Uterus (tissue), 4 donors: ENCODE measurements around the gene NAMPT. TPM values are rescaled to one million over a fixed set of nuclear protein-coding genes. Genes with fewer than 3 reads are reported as not detected.

Experiments used
- DNase-seq, 2 donors: peaks; one replicate each; pipeline ENCODE4 v3.0.0-alpha.2; 2019 to 2020
- H3K27ac ChIP-seq, 2 donors: fragments of 200-600 bp; sonication (generic); 1 replicate in 1 of 2; 2 replicates in 1 of 2; pipeline ENCODE4 v1.5.1; 2016 to 2018
- H3K27me3 ChIP-seq, 2 donors: fragments of 200-600 bp; sonication (generic); one replicate each; pipeline ENCODE4 v1.5.1; 2018 to 2019; ENCODE audit warnings: control low read depth in 1 of 2
- H3K36me3 ChIP-seq, 2 donors: fragments of 200-600 bp; sonication (generic); one replicate each; pipeline ENCODE4 v1.5.1; 2019; ENCODE audit warnings: control low read depth in 1 of 2
- H3K4me1 ChIP-seq, 2 donors: fragments of 200-600 bp; sonication (generic); one replicate each; pipeline ENCODE4 v1.5.1; 2018 to 2019; ENCODE audit warnings: control low read depth in 1 of 2
- H3K4me3 ChIP-seq, 2 donors: fragments of 200-600 bp; sonication (generic); 1 replicate in 1 of 2; 2 replicates in 1 of 2; pipeline ENCODE4 v1.5.1; 2018 to 2019; ENCODE audit warnings: mild to moderate bottlenecking in 1 of 2
- H3K9me3 ChIP-seq, 2 donors: fragments of 200-600 bp; sonication (generic); one replicate each; pipeline ENCODE4 v1.5.1; 2019; ENCODE audit warnings: control low read depth in 1 of 2
- CTCF ChIP-seq, 4 experiments: fragments of 200-600 bp in 2 of 4; fragments of 450-650 bp in 2 of 4; sonication (generic) in 2 of 4; IDR thresholded peaks; one replicate each; pipeline ENCODE4 v1.5.1; 2016 to 2019; ENCODE audit warnings: antibody characterized with exemption in 4 of 4, mild to moderate bottlenecking in 2 of 4, moderate library complexity in 1 of 4
- POLR2A ChIP-seq, 2 donors: fragments of 450-650 bp; IDR thresholded peaks; one replicate each; pipeline ENCODE4 v1.6.1; 2016; ENCODE audit warnings: antibody characterized with exemption in 2 of 2, mild to moderate bottlenecking in 1 of 2, moderate library complexity in 1 of 2
- intact Hi-C: fragments of 100-400 bp; cut with DNase I; formaldehyde crosslinking; loops from one replicate; pipeline ENCODE4 v1.15.1; 2023; ENCODE audit warnings: low total_unique reads
- total RNA-seq, 4 donors: library from RNA; depleted of rRNA in 3 of 4; stranded (reverse); fragments of >200 nt in 3 of 4; gene quantifications; one replicate each; pipeline versions ENCODE4 v1.1.0 to v1.2.4, GENCODE V29; 2014 to 2023
- donor health status: DM: yes; HTN: yes; CAD: no.

The NAMPT gene
- 100 to 1,000 TPM in 2 of 4 donors, 10 to 100 TPM in 2; 30.7 to 223 (median 84.1) TPM for total RNA-seq

- H3K4me1 ChIP-seq: no peaks in the 10 kb centered on the region
- H3K27ac ChIP-seq: peak within 1 kb of the TSS; percentile 97 to 99
- TF ChIP-seq POLR2A (IDR thresholded peaks at IDR 0.05) (peak in 1 of 2 donors; percentile 78), CTCF (IDR thresholded peaks at IDR 0.05) (no peak)
- H3K27me3 ChIP-seq: no peaks in the 10 kb centered on the region
- no peaks in the 10 kb centered on the region for H3K36me3 ChIP-seq
- no peaks in the 10 kb centered on the region for H3K9me3 ChIP-seq
- H3K4me3 ChIP-seq: peak within 1 kb of the TSS; percentile 64 to 88
- no peak for DNase-seq
- intact Hi-C loops: no loop called here
Measured at GRCh38 chr7:106284714-106285050, at the start of gene NAMPT. TSS of gene NAMPT (minus strand) at chr7:106284983. CDS start at chr7:106284884, 99 bp downstream.

GRCh38 chr7:106332201-106332600 lies 47.4 kb upstream of the NAMPT start:
- no peaks in the 10 kb centered on the region for H3K4me1 ChIP-seq
- no peak overlapping the region for H3K27ac ChIP-seq
- H3K27me3 ChIP-seq: no peaks in the 10 kb centered on the region
- no peak overlapping the region for H3K4me3 ChIP-seq
- H3K36me3 ChIP-seq: no peaks in the 10 kb centered on the region
- DNase-seq: no peak
- TF ChIP-seq POLR2A (IDR thresholded peaks at IDR 0.05) (no peak), CTCF (IDR thresholded peaks at IDR 0.05) (no peak)
- intact Hi-C loops: no loop called here
- H3K9me3 ChIP-seq: no peaks in the 10 kb centered on the region

GRCh38 chr7:106331441-106332175 lies 46.8 kb upstream of the NAMPT start:
- DNase-seq: no peak
- Histone ChIP-seq H3K27me3 (no peaks in the 10 kb centered on the region), H3K4me3 (no peak overlapping the region), H3K36me3 (no peaks in the 10 kb centered on the region), H3K4me1 (no peaks in the 10 kb centered on the region), H3K27ac (no peak overlapping the region), H3K9me3 (no peaks in the 10 kb centered on the region)
- intact Hi-C loops: no loop called here
- TF ChIP-seq CTCF (IDR thresholded peaks at IDR 0.05) (no peak), POLR2A (IDR thresholded peaks at IDR 0.05) (no peak)

- peak in 1 of 2 donors; percentile 16 for DNase-seq
- H3K9me3 ChIP-seq: no peaks in the 10 kb centered on the region
- H3K27ac ChIP-seq: peak overlapping the region in 1 of 2 donors; percentile 11
- H3K36me3 ChIP-seq: no peaks in the 10 kb centered on the region
- no peak overlapping the region for H3K4me3 ChIP-seq
- H3K27me3 ChIP-seq: no peaks in the 10 kb centered on the region
- intact Hi-C loops: no loop called here
- TF ChIP-seq POLR2A (IDR thresholded peaks at IDR 0.05) (no peak), CTCF (IDR thresholded peaks at IDR 0.05) (no peak)
- H3K4me1 ChIP-seq: no peaks in the 10 kb centered on the region
Measured at GRCh38 chr7:106329971-106330733, 45.4 kb upstream of the NAMPT start.

GRCh38 chr7:106329408-106329807 lies 44.6 kb upstream of the NAMPT start:
- no peaks in the 10 kb centered on the region for H3K9me3 ChIP-seq
- H3K4me3 ChIP-seq: no peak overlapping the region
- H3K4me1 ChIP-seq: no peaks in the 10 kb centered on the region
- no peaks in the 10 kb centered on the region for H3K27me3 ChIP-seq
- no peaks in the 10 kb centered on the region for H3K36me3 ChIP-seq
- intact Hi-C loops: no loop called here
- TF ChIP-seq CTCF (IDR thresholded peaks at IDR 0.05) (no peak), POLR2A (IDR thresholded peaks at IDR 0.05) (no peak)
- H3K27ac ChIP-seq: no peak overlapping the region
- no peak for DNase-seq
